Measurements from ENCODE around the gene TEX13A. TPM values are rescaled to one million over a fixed set of nuclear protein-coding genes. Genes with fewer than 3 reads are reported as not detected.

TEX13A gene
- polyA plus RNA-seq, 1 donor (not counting 4 experiments of a cell fraction or from before 2014, with no cell fraction given), result not detected

- no peaks in the 10 kb centered on the region for H3K36me3 ChIP-seq (ENCODE audit: control insufficient read depth in 2 of 2, extremely low read depth in 1 of 2, insufficient read depth in 2 of 2, low read length in 2 of 2)
- dilution Hi-C loops (cut with MboI; ENCODE audit: extremely low pct_ligation_motif_present, low sequenced_read_pairs), result no loop called here
- no peak for FAIRE-seq
- no peak for DNase-seq (ENCODE audit: low read depth, low spot score)
- H3K27me3 ChIP-seq (ENCODE audit: control insufficient read depth, extremely low read depth, insufficient read depth, low read length), result no peaks in the 10 kb centered on the region
- no peak overlapping the region for H3K4me3 ChIP-seq (ENCODE audit: control insufficient read depth in 2 of 3, extremely low read depth in 1 of 3, insufficient read depth in 2 of 3, low read depth in 1 of 3, low read length in 3 of 3)
- H4K20me1 ChIP-seq (ENCODE audit: control insufficient read depth, extremely low read depth, insufficient read depth, low read length), result no peaks in the 10 kb centered on the region
- no peak overlapping the region for H2AFZ ChIP-seq (ENCODE audit: control insufficient read depth, low read length)
- no peaks in the 10 kb centered on the region for H3K79me2 ChIP-seq (ENCODE audit: control insufficient read depth, insufficient read depth, low read length)
- no peak overlapping the region for H3K27ac ChIP-seq (ENCODE audit: control insufficient read depth, insufficient read depth, low read length)
- no peaks in the 10 kb centered on the region for H3K9me3 ChIP-seq (ENCODE audit: control insufficient read depth, low read depth, low read length)
- no peak overlapping the region for H3K4me2 ChIP-seq (ENCODE audit: control insufficient read depth, extremely low read depth, insufficient read depth, low read depth, low read length)
- H3K9ac ChIP-seq (ENCODE audit: control insufficient read depth, extremely low read depth, insufficient read depth, low read length), result no peak overlapping the region
- peak in 2 of 3 experiments; percentile 72 to 76 for TF ChIP-seq CTCF (optimal IDR thresholded peaks at IDR 0.05 in 1 of 3, IDR thresholded peaks at IDR 0.05 in 1 of 3, conservative IDR thresholded peaks at IDR 0.05 in 1 of 3; ENCODE audit: extremely low read depth in 1 of 3, insufficient read depth in 2 of 3, low read length in 3 of 3)
- no peak for TF ChIP-seq EZH2 (IDR thresholded peaks at IDR 0.05; ENCODE audit: low read length)
- H3K4me1 ChIP-seq (ENCODE audit: control insufficient read depth, extremely low read depth, insufficient read depth, low read length), result no peaks in the 10 kb centered on the region
- no peaks in the 10 kb centered on the region for H3K9me1 ChIP-seq (ENCODE audit: control insufficient read depth, extremely low read depth, insufficient read depth, low read length)
These were observed 30.1 kb downstream of the TEX13A start for GRCh38 chrX:105190252-105190853.

- no peak overlapping the region for H3K27ac ChIP-seq (ENCODE audit: control insufficient read depth, insufficient read depth, low read length)
- no peaks in the 10 kb centered on the region for H3K27me3 ChIP-seq (ENCODE audit: control insufficient read depth, extremely low read depth, insufficient read depth, low read length)
- FAIRE-seq, result no peak
- H3K4me3 ChIP-seq (ENCODE audit: control insufficient read depth in 2 of 3, extremely low read depth in 1 of 3, insufficient read depth in 2 of 3, low read depth in 1 of 3, low read length in 3 of 3), result no peak overlapping the region
- TF ChIP-seq EZH2 (IDR thresholded peaks at IDR 0.05; ENCODE audit: low read length), result no peak
- peak in 1 of 3 experiments; percentile 2 for TF ChIP-seq CTCF (optimal IDR thresholded peaks at IDR 0.05 in 1 of 3, IDR thresholded peaks at IDR 0.05 in 1 of 3, conservative IDR thresholded peaks at IDR 0.05 in 1 of 3; ENCODE audit: extremely low read depth in 1 of 3, insufficient read depth in 2 of 3, low read length in 3 of 3)
- DNase-seq (ENCODE audit: low read depth, low spot score), result no peak
- no peak overlapping the region for H3K4me2 ChIP-seq (ENCODE audit: control insufficient read depth, extremely low read depth, insufficient read depth, low read depth, low read length)
- no peaks in the 10 kb centered on the region for H3K4me1 ChIP-seq (ENCODE audit: control insufficient read depth, extremely low read depth, insufficient read depth, low read length)
- dilution Hi-C loops (cut with MboI; ENCODE audit: extremely low pct_ligation_motif_present, low sequenced_read_pairs), result no loop called here
- no peaks in the 10 kb centered on the region for H3K36me3 ChIP-seq (ENCODE audit: control insufficient read depth in 2 of 2, extremely low read depth in 1 of 2, insufficient read depth in 2 of 2, low read length in 2 of 2)
- H3K9ac ChIP-seq (ENCODE audit: control insufficient read depth, extremely low read depth, insufficient read depth, low read length), result no peak overlapping the region
- H4K20me1 ChIP-seq (ENCODE audit: control insufficient read depth, extremely low read depth, insufficient read depth, low read length), result no peaks in the 10 kb centered on the region
- no peaks in the 10 kb centered on the region for H3K79me2 ChIP-seq (ENCODE audit: control insufficient read depth, insufficient read depth, low read length)
- H3K9me3 ChIP-seq (ENCODE audit: control insufficient read depth, low read depth, low read length), result no peaks in the 10 kb centered on the region
- H3K9me1 ChIP-seq (ENCODE audit: control insufficient read depth, extremely low read depth, insufficient read depth, low read length), result no peaks in the 10 kb centered on the region
- H2AFZ ChIP-seq (ENCODE audit: control insufficient read depth, low read length), result no peak overlapping the region
These were observed 31.4 kb downstream of the TEX13A start for GRCh38 chrX:105189093-105189492.
